GM19467 (cell line): Measurements from ENCODE around the gene OR4C15.

ENCODE experiments used
- ATAC-seq: cut with Tn5 transposase; IDR thresholded peaks from one replicate; pipeline ENCODE4 v1.9.1; 2021; ENCODE audit warnings: mild to moderate bottlenecking, moderate library complexity; ENCODE audit not compliant: unreplicated experiment

The OR4C15 gene

DNA sequence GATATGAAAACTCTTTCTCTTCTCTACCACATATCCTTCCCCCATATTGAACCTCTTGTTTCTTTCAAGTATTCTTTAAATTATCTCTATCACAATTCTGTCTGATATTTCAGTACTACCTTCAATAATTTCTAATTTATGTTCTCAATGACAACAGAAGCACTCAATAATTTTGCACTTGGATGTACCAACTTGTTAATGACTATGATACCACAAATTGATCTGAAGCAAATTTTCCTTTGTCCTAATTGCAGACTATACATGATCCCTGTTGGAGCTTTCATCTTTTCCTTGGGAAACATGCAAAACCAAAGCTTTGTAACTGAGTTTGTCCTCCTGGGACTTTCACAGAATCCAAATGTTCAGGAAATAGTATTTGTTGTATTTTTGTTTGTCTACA lies at the start of gene OR4C15:
TSS of gene OR4C15 (plus strand) at position 301 of the 400 bp plus-strand sequence. CDS start at position 301, 0 bp downstream.
- ATAC-seq: no peak

DNA sequence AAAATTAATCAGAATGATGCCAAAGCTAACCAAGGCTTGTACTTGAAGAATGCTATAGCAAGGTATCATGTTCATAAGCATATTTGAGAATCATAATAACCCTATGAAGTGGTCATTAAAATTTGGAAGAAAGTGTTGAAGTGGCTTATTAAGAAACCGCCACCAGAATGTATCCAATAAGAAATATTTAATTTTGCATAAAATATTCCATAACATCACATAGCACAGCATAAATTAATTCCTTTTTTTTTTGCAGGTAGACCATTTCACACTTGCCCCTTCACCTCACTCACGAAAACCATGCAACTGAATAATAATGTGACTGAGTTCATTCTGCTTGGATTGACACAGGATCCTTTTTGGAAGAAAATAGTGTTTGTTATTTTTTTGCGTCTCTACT lies 17.6 kb downstream of the OR4C15 start, which contains the start of gene OR4C16:
TSS of gene OR4C16 (plus strand) at position 301 of the 400 bp plus-strand sequence. CDS start at position 301, 0 bp downstream.
- no peak for ATAC-seq

DNA sequence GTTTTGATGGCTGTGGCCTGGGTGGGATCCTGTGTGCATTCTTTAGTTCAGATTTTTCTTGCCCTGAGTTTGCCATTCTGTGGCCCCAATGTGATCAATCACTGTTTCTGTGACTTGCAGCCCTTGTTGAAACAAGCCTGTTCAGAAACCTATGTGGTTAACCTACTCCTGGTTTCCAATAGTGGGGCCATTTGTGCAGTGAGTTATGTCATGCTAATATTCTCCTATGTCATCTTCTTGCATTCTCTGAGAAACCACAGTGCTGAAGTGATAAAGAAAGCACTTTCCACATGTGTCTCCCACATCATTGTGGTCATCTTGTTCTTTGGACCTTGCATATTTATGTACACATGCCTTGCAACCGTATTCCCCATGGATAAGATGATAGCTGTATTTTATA lies 18.3 kb downstream of the OR4C15 start:
- no peak for ATAC-seq
